NCI-H1436 (cell line): ENCODE results near the gene NFIC.

ENCODE experiments used
- DNase-seq: peaks from one replicate; lab custom pipeline; 2025; lab: John Stamatoyannopoulos, UW

Gene NFIC

DNA sequence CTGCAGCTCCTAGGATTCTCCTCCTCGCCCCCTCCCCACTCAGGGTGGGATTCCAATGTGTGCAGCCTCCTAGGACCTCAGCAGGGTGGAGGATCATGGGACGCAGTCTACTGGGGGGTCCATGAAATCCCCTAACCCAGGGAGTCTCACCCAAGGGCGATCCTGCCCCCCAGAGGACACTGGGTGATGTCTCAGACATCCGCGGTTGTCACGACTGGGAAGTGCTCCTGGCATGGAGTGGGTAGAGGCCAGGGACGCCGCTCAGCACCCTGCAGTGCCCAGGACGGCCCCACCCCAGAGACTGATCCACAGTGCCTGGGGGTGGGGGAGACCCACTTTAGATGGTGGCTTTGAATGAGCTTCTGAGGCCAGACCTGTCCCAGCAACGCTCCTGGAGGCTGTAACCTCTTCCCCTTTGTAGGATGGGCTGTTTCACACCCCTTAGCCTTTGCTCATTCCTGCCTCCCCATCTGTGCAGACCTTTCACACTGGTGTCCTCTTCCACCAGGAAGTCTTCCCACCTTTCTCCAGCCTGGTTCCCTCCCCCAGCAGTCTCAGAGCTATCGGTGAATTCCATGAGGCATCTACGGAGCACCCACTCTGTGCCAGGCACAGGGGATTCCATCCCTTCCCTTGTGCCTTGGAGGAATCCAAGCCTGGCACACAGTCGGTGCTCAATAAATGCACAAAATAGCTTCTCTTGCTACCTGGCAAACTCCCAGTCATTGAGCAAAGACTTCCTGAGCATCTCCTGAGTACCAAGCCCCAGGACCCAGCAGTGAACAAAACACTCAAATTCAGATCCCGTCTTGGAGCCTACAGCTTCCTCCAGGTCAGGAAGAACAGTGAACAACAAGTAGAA lies 103.5 kb downstream of the NFIC start:
- DNase-seq: no peak

- no peak for DNase-seq
Measured at GRCh38 chr19:3470500-3471128, 104.2 kb downstream of the NFIC start.

GRCh38 chr19:3471954-3472655 lies 105.7 kb downstream of the NFIC start:
- no peak for DNase-seq

- DNase-seq: no peak
Measured at GRCh38 chr19:3474010-3474409, 107.6 kb downstream of the NFIC start.

GRCh38 chr19:3474614-3475013 lies 108.2 kb downstream of the NFIC start:
- DNase-seq: no peak

DNA sequence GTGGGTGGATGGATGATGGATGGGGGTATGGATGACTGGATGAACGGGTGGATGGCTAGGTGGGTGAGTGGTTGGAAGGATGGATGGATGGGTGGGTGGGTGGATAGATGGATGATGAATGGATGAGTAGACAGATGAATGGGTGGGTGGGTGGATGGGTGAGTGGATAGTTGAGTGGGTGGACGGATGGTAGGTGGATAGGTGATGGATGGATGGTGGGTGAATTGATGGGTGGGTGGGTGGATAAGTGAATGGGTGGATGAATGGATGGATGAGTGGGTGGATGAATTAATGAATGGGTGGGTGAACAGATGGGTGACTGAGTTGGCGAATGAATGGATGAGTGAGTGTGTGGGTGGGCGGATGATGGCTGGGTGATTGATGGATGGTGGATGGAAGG lies 109.1 kb downstream of the NFIC start:
- no peak for DNase-seq

GRCh38 chr19:3476830-3477229 lies 110.4 kb downstream of the NFIC start:
- no peak for DNase-seq

- DNase-seq: no peak
Measured at GRCh38 chr19:3477506-3477905, 111.1 kb downstream of the NFIC start.

- no peak for DNase-seq
Measured at GRCh38 chr19:3477951-3478350, 111.6 kb downstream of the NFIC start.

GRCh38 chr19:3478409-3479176 lies 112.2 kb downstream of the NFIC start:
- DNase-seq: no peak

DNA sequence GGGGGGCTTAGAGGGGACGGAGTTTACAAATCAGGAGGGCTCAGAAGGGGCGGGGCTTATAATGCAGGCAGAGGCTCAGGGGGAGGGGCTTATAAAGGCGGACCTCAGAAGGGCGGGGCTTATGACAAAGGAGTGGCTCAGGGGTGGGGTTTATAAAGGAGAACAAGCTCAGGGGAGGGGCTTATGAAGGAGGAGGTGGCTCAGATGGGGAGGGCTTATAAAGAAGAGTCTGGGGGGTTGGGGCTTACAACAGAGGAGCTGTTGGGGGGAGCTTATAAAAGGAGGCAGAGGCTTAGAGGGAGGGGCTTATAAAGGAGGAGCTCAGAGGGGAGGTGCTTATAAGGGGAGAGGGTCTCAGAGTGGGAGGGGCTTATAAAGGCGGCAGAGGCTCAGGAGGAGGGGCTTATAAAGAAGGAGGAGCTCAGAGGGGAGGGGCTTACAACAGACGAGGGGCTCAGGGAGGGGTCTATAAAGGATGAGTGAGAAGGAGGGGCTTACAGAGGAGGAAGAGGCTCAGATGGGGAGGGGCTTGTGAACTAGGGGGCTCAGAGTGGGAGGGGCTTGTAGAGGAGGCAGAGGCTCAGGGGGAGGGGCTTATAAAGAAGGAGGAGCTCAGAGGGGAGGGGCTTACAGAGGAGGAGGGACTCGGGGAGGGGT lies 112.9 kb downstream of the NFIC start:
- peak; percentile 28 for DNase-seq

DNA sequence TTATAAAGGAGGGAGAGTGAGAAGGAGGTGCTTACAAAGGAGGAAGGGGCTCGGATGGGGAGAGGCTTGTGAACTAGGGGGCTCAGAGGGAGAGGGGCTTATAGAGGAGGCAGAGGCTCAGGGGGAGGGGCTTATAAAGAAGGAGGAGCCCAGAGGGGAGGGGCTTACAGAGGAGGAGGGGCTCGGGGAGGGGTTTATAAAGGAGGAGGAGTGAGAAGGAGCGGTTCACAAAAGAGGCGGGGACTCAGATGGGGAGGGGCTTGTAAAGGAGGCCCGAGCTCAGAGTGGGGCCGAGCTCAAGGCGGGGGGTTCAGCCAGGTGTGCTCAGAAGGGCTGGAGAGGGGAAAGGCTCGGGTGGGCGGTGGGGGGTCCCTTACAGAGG lies 113.4 kb downstream of the NFIC start:
- DNase-seq: no peak

DNA sequence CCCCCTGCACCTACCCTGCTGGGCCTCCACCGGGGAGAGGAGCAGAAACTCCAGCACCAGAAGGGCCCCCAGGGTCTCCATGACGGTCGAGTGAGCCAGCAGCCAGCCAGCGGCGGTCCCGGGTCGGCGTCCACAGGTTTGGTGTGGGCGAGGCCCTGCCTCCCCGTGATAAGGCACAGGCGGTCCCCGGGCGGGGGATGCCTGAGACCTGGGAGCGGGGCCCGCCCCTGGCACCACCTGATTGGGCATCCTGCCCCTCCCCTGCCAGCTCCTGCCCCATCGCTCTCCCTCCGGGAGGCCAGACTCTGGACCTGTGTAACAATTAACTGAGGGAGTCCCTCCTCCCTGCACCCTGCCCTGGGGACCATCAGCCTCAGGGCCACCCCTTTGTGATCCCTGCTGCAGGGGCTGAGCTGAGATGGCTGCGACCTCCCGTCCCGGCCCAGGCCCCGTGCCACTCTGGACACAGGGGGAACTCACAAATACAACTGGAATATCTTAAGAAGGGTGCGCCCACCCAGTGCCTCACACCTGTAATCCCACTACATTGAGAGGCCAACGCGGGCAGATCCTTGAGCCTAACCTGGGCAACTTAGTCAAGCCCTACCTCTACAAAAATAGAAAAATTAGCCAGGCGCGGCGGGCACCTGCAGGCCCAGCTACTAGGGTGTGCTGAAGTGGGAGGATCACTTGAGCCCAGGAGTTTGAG lies 114.2 kb downstream of the NFIC start, which contains the start of gene SMIM24:
SMIM24 (minus strand) TSS at position 143 of the 709 bp plus-strand sequence; CDS start at position 81, 62 bp downstream.
- no peak for DNase-seq

DNA sequence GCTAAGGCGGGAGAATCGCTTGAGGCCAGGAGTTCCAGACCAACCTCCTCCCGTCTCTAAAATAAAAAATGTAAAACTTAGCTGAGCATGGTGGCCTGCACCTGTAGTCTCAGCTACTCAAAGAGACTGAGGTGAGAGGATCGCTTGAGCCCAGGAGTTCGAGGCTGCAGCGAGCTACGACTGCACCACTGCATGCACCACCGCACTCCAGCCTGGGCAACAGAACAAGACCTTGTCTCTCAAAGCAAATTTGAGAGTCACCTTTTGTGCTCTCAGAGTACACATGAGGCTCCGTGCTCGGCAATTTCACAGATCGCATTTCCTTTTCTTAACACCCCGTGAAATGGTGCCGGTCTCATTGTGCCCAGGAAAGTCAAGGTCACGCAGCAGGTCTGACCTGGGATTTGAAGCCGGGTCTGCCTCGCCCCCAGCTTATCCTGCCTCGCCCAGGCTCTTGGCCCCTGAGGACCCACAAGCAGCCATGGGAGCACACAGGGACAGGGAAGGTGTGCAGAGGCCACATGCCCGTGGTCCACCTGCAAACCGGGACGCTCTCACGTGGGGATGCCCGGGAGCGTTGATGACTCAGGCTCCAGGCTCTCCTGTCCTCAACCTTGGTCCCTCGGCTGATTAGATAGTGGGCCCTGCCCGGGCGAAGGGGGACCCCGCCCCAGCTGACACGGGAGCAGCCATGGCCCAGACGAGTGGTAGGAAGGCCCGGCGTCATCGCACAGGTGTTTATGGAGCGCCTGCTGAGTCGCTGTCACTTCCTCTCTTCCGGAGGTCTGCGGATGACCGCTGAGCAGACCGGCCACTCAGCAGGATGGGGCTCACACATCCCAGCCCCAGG lies 115.1 kb downstream of the NFIC start:
- DNase-seq: no peak

- no peak for DNase-seq
Measured at GRCh38 chr19:3482507-3483225, 116.3 kb downstream of the NFIC start.

- DNase-seq: no peak
Measured at GRCh38 chr19:3483226-3483628, 116.8 kb downstream of the NFIC start, which contains the start of gene SMIM44. TSS of gene SMIM44 (minus strand) at chr19:3483441. CDS start at chr19:3483403, 38 bp downstream.

GRCh38 chr19:3491396-3492119 lies 125.2 kb downstream of the NFIC start:
- no peak for DNase-seq

- no peak for DNase-seq
Measured at GRCh38 chr19:3492131-3492839, 125.9 kb downstream of the NFIC start.
